ENCODE results near the gene UQCRQ. TPM values are rescaled to one million over a fixed set of nuclear protein-coding genes. Genes with fewer than 3 reads are reported as not detected.
A peak's percentile ranks its signal among the peaks of the same experiment; 100 is the strongest.

UQCRQ gene
- total RNA-seq, 1 donor: 76.0 TPM

DNA sequence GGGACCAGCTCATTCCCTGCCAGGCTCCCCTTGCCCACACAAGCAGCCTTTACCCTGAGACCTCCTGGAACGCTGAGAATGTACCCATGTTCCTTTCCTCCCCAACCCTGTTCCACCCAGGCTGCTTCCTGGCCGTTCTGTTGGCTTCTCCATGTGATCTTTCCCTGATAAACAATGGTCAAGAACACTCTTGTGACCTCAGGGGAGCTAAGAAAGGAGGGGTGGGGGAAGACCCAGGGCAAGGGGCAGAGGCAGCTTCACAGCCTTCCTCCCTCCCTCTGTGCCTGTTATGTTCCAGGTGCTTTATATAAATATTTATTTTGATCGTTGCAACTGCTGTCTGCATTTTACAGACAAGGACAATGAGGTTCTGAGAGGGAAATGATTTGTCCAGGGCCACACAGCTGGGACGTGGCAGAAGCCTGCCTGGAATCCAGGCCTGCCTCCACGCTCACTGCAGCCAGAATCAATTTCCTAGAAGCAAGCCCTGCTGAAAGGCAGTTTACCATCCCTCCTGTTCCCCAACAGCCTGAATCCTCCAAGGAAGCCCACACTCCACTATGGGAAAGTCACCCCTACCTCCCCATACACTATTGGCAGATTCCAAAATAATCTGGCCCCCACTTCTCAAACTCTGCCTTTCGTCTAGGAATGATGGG lies 39.9 kb upstream of the UQCRQ start:
- Histone ChIP-seq H3K9me3 (ENCODE audit: low read depth, low read length) (no peaks in the 10 kb centered on the region), H2AFZ (ENCODE audit: low read length) (no peak overlapping the region), H3K27me3 (ENCODE audit: insufficient read depth, low read length) (no peaks in the 10 kb centered on the region), H3K4me2 (ENCODE audit: insufficient read depth, low read length) (no peak overlapping the region), H3K4me3 (ENCODE audit: insufficient read depth, low read length) (no peak overlapping the region), H4K20me1 (ENCODE audit: insufficient read depth, low read length) (peaks cover 11% of the 10 kb centered on the region), H3K4me1 (ENCODE audit: insufficient read depth, low read length) (peaks cover 6% of the 10 kb centered on the region), H3K27ac (ENCODE audit: low read depth, low read length) (no peak overlapping the region), H3K79me2 (ENCODE audit: insufficient read depth, low read length) (peaks cover 16% of the 10 kb centered on the region), H3K36me3 (ENCODE audit: insufficient read depth, low read length) (peaks cover 6% of the 10 kb centered on the region)
- TF ChIP-seq, protein P1, sequence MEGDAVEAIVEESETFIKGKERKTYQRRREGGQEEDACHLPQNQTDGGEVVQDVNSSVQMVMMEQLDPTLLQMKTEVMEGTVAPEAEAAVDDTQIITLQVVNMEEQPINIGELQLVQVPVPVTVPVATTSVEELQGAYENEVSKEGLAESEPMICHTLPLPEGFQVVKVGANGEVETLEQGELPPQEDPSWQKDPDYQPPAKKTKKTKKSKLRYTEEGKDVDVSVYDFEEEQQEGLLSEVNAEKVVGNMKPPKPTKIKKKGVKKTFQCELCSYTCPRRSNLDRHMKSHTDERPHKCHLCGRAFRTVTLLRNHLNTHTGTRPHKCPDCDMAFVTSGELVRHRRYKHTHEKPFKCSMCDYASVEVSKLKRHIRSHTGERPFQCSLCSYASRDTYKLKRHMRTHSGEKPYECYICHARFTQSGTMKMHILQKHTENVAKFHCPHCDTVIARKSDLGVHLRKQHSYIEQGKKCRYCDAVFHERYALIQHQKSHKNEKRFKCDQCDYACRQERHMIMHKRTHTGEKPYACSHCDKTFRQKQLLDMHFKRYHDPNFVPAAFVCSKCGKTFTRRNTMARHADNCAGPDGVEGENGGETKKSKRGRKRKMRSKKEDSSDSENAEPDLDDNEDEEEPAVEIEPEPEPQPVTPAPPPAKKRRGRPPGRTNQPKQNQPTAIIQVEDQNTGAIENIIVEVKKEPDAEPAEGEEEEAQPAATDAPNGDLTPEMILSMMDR (IDR thresholded peaks at IDR 0.05; ENCODE audit: extremely low read depth, low read depth, low read length): no peak
- DNase-seq (ENCODE audit: insufficient read length, low spot score, missing footprints): peak; percentile 73

DNA sequence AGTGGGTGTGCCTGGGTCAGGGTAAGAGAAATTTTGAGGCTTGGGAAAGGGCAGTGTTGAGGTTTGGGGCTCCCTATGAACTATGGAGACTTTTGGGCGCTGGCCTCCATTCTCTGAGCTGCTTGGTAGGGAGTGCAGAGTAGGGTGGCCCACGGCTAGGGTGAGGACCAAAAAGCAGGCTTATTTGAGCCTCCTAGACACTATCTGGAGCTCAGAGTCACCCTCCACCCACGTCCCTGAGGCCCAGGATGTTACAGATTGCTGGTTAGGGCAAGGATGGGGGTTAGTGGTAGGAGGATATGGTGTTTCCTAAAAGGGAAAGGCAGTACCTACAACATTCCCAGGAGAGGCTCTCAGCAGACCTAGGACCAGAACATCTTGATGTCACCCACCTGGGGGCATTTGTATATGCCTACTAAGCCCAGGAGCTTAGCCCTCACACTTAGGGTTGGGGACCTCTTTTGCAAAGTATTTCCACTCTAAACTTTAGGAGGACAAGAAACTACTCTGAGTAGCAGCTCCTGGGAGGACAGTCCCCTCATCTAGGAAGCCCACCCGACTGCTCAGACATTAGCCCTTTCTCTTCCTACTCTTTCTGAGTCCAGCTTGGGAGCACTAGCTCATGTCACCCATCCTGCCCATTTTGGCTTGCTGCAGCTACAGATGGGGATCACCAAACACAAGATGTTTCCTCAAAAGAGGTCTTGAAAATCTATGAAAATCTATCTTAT lies 38.3 kb upstream of the UQCRQ start:
- Histone ChIP-seq H3K79me2 (ENCODE audit: insufficient read depth, low read length) (peaks cover 16% of the 10 kb centered on the region), H3K27ac (ENCODE audit: low read depth, low read length) (no peak overlapping the region), H3K9me3 (ENCODE audit: low read depth, low read length) (no peaks in the 10 kb centered on the region), H2AFZ (ENCODE audit: low read length) (no peak overlapping the region), H3K27me3 (ENCODE audit: insufficient read depth, low read length) (no peaks in the 10 kb centered on the region), H3K4me2 (ENCODE audit: insufficient read depth, low read length) (no peak overlapping the region), H3K4me1 (ENCODE audit: insufficient read depth, low read length) (peaks cover 6% of the 10 kb centered on the region), H4K20me1 (ENCODE audit: insufficient read depth, low read length) (peaks cover 11% of the 10 kb centered on the region), H3K4me3 (ENCODE audit: insufficient read depth, low read length) (no peak overlapping the region), H3K36me3 (ENCODE audit: insufficient read depth, low read length) (peaks cover 6% of the 10 kb centered on the region)
- peak; percentile 71 for DNase-seq (ENCODE audit: insufficient read length, low spot score, missing footprints)
- TF ChIP-seq, protein P1 (IDR thresholded peaks at IDR 0.05; ENCODE audit: extremely low read depth, low read depth, low read length): no peak

DNA sequence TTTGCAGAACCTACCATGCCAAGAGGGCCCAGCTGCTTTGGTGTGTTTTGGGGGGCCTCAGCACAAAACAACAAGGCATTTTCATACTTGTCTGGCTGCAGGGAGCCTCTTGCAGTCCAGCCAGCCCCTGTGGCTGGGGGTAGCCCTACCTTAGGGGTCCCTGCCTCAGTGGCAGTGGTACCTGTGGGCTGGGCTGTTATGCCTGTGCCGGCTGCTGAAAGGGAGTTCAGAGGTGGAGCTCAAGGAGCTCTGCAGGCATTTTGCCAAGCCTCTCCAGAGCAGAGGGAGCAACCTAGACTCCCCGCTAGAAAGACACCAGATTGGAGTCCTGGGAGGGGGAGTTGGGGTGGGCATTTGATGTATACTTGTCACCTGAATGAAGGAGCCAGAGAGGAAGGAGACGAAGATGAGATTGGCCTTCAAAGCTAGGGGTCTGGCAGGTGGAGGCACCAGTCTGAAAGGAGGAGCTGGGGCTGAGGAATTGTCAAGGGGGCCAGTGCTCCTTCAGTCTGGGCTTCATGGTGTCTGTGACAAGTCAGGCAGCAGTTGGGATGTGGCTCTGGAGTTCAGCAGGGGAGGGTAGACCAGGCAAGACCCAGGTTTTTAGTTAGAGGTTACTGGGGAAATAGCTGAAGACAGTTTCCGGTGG lies 37.5 kb upstream of the UQCRQ start:
- peak overlapping the region; percentile 85 for H3K4me3 ChIP-seq (ENCODE audit: insufficient read depth, low read length)
- peak; percentile 80 for DNase-seq (ENCODE audit: insufficient read length, low spot score, missing footprints)

More for the DNA sequence above, 37.5 kb upstream of the UQCRQ start:
- Histone ChIP-seq H3K4me1 (ENCODE audit: insufficient read depth, low read length) (peaks cover 6% of the 10 kb centered on the region), H3K27me3 (ENCODE audit: insufficient read depth, low read length) (no peaks in the 10 kb centered on the region), H2AFZ (ENCODE audit: low read length) (peak overlapping the region; percentile 86), H3K9me3 (ENCODE audit: low read depth, low read length) (no peaks in the 10 kb centered on the region), H3K27ac (ENCODE audit: low read depth, low read length) (no peak overlapping the region), H3K36me3 (ENCODE audit: insufficient read depth, low read length) (peaks cover 6% of the 10 kb centered on the region), H4K20me1 (ENCODE audit: insufficient read depth, low read length) (peaks cover 11% of the 10 kb centered on the region), H3K79me2 (ENCODE audit: insufficient read depth, low read length) (peaks cover 16% of the 10 kb centered on the region), H3K4me2 (ENCODE audit: insufficient read depth, low read length) (peak overlapping the region; percentile 90)
- TF ChIP-seq, protein P1 (IDR thresholded peaks at IDR 0.05; ENCODE audit: extremely low read depth, low read depth, low read length): no peak
